ENCODE results near the gene SRRM3.
"Not testable (repeated sequence)": the region's sequence is repeated elsewhere in the genome, so short reads cannot be mapped to it uniquely, and the experiment has no call there.

Gene SRRM3

DNA sequence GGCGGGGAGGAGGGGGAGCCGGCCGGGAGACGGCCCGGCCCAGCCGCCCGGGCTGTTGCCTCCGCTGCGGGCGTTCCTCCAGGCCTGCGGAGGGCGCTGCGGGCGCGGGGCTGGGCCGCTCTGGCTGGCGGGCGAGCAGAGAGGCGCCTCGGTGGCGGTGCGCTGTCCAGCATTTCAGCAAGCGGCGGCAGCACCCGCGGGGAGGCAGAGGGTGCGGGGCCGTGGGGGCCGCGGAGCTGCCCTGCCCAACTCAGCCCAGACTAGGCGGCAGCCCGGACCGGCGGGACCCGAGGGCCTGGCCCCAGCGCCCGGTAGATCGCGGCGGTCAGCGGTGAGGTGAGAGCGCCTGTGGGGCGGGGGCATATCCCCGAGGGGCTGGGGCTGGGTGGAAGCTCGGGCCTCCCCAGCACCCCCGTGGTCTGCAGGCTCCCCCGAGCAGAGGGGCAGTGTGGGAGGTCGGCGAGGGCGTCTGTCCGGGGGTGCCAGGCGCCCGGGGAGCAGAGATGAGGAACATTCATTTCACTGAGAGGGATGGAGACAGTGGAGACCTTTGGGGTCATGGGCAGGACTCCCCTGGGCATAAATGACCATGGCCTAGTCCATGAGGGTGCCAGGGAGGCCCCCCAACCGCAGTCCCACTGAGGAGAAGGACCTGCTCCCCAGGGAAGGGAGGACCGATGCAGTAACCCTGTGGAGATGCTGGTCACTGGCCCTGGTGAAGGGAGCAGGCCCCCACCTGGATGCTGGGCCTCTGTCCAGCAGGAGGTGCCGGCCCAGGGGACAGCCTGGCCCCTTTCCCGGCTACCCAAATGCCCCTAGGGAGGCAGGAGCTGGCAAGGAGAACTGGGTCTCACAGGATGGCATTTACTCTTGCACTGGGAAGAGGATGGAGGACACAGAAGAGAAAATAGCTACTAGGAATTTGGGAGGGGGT is at the start of gene SRRM3:
TSS of gene SRRM3 (plus strand) at position 165 of the 934 bp plus-strand sequence. CDS start 33,171 bp downstream, outside the sequence.
- no peaks in the 10 kb centered on the region for H3K27me3 ChIP-seq (ENCODE audit: low read depth, low read length)
- H3K36me3 ChIP-seq (ENCODE audit: control insufficient read depth in 1 of 2, insufficient read depth in 2 of 2, low read length in 2 of 2), result no peaks in the 10 kb centered on the region
- H3K27ac ChIP-seq (ENCODE audit: low read length), result no peak within 1 kb of the TSS
- H3K9me3 ChIP-seq (ENCODE audit: control insufficient read depth in 1 of 2, low read length in 2 of 2), result no peaks in the 10 kb centered on the region
- no peak within 1 kb of the TSS for H3K4me3 ChIP-seq (ENCODE audit: low read depth in 1 of 2, low read length in 2 of 2)
- peaks cover 0 to 3% of the 10 kb centered on the region in 2 donors for H3K4me1 ChIP-seq (ENCODE audit: control insufficient read depth in 1 of 2, insufficient read depth in 2 of 2, low read length in 2 of 2)

GRCh38 chr7:76151932-76152331 is 49.8 kb upstream of the SRRM3 start:
- H3K27ac ChIP-seq (ENCODE audit: low read length), result no peak overlapping the region

GRCh38 chr7:76153571-76154230 is 48.0 kb upstream of the SRRM3 start:
- not testable (repeated sequence) for H3K27ac ChIP-seq (ENCODE audit: low read length); H3K36me3 ChIP-seq (ENCODE audit: control insufficient read depth in 1 of 2, insufficient read depth in 2 of 2, low read length in 2 of 2); H3K9me3 ChIP-seq (ENCODE audit: control insufficient read depth in 1 of 2, low read length in 2 of 2); H3K4me3 ChIP-seq (ENCODE audit: low read depth in 1 of 2, low read length in 2 of 2); H3K4me1 ChIP-seq (ENCODE audit: control insufficient read depth in 1 of 2, insufficient read depth in 2 of 2, low read length in 2 of 2); H3K27me3 ChIP-seq (ENCODE audit: low read depth, low read length)

More at GRCh38 chr7:76151932-76152331, 49.8 kb upstream of the SRRM3 start:
- H3K27me3 ChIP-seq (ENCODE audit: low read depth, low read length), result peaks cover 8% of the 10 kb centered on the region
- no peak overlapping the region for H3K4me3 ChIP-seq (ENCODE audit: low read depth in 1 of 2, low read length in 2 of 2)
- no peaks in the 10 kb centered on the region for H3K36me3 ChIP-seq (ENCODE audit: control insufficient read depth in 1 of 2, insufficient read depth in 2 of 2, low read length in 2 of 2)
- H3K9me3 ChIP-seq (ENCODE audit: control insufficient read depth in 1 of 2, low read length in 2 of 2), result no peaks in the 10 kb centered on the region
- H3K4me1 ChIP-seq (ENCODE audit: control insufficient read depth in 1 of 2, insufficient read depth in 2 of 2, low read length in 2 of 2), result peaks cover 0 to 8% of the 10 kb centered on the region in 2 donors

DNA sequence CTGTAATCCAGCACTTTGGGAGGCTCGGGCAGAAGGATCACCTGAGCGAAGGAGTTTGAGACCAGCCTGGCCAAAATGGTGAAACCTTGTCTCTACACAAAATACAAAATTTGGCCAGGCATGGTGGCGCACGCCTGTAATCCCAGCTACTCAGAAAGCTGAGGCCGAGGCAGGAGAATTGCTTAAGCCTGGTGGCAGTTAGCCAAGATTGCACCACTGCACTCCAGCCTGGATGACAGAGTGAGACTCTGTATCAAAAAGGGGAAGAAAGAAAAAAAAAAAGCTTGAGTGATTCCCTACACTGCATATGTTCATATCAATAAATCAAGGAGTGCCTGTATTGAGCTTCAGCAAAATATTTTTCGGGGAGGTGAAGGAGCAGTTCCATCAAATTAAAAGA is 45.8 kb upstream of the SRRM3 start:
- Histone ChIP-seq H3K27ac (ENCODE audit: low read length) (no peak overlapping the region), H3K27me3 (ENCODE audit: low read depth, low read length) (peaks cover 3% of the 10 kb centered on the region), H3K36me3 (ENCODE audit: control insufficient read depth in 1 of 2, insufficient read depth in 2 of 2, low read length in 2 of 2) (no peaks in the 10 kb centered on the region), H3K4me1 (ENCODE audit: control insufficient read depth in 1 of 2, insufficient read depth in 2 of 2, low read length in 2 of 2) (no peaks in the 10 kb centered on the region), H3K9me3 (ENCODE audit: control insufficient read depth in 1 of 2, low read length in 2 of 2) (no peaks in the 10 kb centered on the region), H3K4me3 (ENCODE audit: low read depth in 1 of 2, low read length in 2 of 2) (no peak overlapping the region)

DNA sequence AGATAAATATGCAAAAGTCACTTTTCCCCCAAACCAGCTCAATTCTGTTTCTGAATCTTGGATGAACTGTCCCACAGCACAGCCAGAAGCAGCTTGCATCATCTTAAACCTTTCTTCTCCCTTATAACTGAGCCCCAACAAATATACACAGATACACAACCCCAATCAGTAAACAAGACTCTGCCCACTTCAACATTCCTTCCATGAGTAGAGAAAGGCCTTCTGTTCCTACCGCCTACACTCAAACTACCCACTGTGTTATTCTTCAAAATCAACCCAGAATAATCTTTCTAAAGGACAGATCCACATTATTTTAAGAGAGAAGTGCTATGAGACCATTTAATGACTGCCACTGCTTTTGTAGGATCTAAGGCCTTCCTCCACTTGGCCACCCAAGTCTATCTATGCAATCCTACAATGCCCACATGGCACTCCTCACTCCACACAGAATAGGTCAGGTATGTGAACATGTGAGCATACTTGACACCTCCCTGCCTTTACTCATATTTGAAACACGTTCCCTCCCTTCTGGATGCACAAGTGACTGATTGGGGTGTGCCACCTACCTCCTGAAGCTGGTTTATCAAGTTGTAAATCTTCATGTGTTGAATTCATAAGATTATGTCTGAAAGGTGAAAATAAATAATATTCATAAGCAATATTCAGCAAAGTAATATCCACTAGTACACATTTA is 44.6 kb upstream of the SRRM3 start:
- not testable (repeated sequence) for H3K4me1 ChIP-seq (ENCODE audit: control insufficient read depth in 1 of 2, insufficient read depth in 2 of 2, low read length in 2 of 2); H3K9me3 ChIP-seq (ENCODE audit: control insufficient read depth in 1 of 2, low read length in 2 of 2); H3K27ac ChIP-seq (ENCODE audit: low read length); H3K36me3 ChIP-seq (ENCODE audit: control insufficient read depth in 1 of 2, insufficient read depth in 2 of 2, low read length in 2 of 2); H3K27me3 ChIP-seq (ENCODE audit: low read depth, low read length); H3K4me3 ChIP-seq (ENCODE audit: low read depth in 1 of 2, low read length in 2 of 2)

- H3K27ac ChIP-seq (ENCODE audit: low read length); H3K9me3 ChIP-seq (ENCODE audit: control insufficient read depth in 1 of 2, low read length in 2 of 2); H3K36me3 ChIP-seq (ENCODE audit: control insufficient read depth in 1 of 2, insufficient read depth in 2 of 2, low read length in 2 of 2); H3K27me3 ChIP-seq (ENCODE audit: low read depth, low read length); H3K4me3 ChIP-seq (ENCODE audit: low read depth in 1 of 2, low read length in 2 of 2); H3K4me1 ChIP-seq (ENCODE audit: control insufficient read depth in 1 of 2, insufficient read depth in 2 of 2, low read length in 2 of 2): not testable (repeated sequence)
Measured at GRCh38 chr7:76158416-76158815, 43.3 kb upstream of the SRRM3 start.

DNA sequence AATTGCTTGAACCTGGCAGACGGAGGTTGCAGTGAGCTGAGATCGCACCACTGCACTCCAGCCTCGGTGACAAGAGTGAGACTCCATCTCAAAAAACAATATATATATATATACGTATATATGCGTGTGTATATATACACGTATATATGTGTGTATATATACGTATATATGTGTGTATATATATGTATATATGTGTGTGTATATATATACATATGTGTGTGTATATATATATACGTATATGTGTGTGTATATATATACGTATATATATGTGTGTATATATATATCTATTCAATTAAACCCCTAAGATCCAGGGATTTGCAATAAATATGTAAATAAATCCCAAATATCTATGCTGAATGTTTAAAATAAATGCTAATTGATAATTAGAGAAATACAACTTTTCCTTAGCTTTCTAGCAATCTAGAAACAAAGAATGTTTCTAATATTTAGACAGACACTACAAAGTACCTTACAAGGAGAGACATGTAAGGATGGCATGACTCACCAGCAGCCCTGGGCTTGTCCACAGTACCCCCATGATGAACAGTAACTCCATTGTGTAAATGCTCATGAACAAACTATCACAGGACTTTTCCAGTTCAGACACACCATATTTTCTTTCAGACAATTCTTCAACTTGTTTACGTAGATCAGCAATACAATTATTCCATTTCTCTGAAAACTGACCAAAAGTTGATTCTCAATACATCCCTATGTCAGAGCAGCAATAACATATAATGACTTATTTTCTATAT is 39.1 kb upstream of the SRRM3 start:
- H3K27ac ChIP-seq (ENCODE audit: low read length); H3K27me3 ChIP-seq (ENCODE audit: low read depth, low read length); H3K36me3 ChIP-seq (ENCODE audit: control insufficient read depth in 1 of 2, insufficient read depth in 2 of 2, low read length in 2 of 2); H3K4me3 ChIP-seq (ENCODE audit: low read depth in 1 of 2, low read length in 2 of 2); H3K9me3 ChIP-seq (ENCODE audit: control insufficient read depth in 1 of 2, low read length in 2 of 2); H3K4me1 ChIP-seq (ENCODE audit: control insufficient read depth in 1 of 2, insufficient read depth in 2 of 2, low read length in 2 of 2): not testable (repeated sequence)

GRCh38 chr7:76163812-76164211 is 37.9 kb upstream of the SRRM3 start:
- not testable (repeated sequence) for H3K4me3 ChIP-seq (ENCODE audit: low read depth in 1 of 2, low read length in 2 of 2); H3K36me3 ChIP-seq (ENCODE audit: control insufficient read depth in 1 of 2, insufficient read depth in 2 of 2, low read length in 2 of 2); H3K27me3 ChIP-seq (ENCODE audit: low read depth, low read length); H3K27ac ChIP-seq (ENCODE audit: low read length); H3K9me3 ChIP-seq (ENCODE audit: control insufficient read depth in 1 of 2, low read length in 2 of 2); H3K4me1 ChIP-seq (ENCODE audit: control insufficient read depth in 1 of 2, insufficient read depth in 2 of 2, low read length in 2 of 2)

DNA sequence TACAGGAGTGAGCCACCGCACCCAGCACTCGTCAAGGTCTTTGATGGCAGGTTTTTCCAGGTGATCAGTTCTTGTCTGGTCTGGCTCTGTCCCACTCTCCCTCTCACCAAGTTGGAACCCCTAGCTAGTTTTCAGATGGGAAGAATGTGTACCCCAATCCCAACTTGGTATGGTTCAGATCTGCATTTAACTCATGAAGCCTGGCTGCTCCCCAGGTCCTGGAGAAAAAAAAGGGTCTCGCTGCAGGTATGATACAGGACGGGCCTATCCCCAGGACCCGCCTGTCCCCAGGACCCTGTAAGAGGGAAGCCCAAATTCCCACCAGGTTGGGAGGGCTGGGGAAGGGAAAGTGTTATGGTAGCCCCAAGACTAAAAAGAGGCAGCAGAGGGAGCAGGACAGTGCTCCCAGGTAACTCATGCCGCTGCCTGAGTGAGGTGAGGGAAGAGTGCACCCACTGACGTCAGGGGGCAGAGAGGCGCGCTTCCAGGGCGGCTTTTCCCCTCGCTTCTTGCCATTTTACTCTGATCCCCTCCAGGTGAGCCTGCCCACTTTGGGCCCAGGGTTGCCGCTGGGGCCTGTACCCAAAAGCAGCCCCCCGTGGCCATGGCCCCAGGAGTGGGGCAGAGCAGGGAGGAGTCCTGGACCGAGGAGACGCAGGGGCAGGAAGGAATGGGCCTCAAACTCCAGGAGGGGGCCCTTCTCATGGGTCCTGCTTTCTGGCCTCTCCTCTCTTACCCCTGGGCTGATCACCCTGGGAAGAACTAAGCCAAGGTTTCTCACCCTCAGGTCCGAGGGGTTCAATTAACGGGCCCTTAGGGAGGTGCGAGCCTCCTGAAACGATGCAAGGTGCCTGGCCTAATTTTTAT is 36.4 kb upstream of the SRRM3 start:
- no peaks in the 10 kb centered on the region for H3K36me3 ChIP-seq (ENCODE audit: control insufficient read depth in 1 of 2, insufficient read depth in 2 of 2, low read length in 2 of 2)
- H3K4me3 ChIP-seq (ENCODE audit: low read depth in 1 of 2, low read length in 2 of 2), result no peak overlapping the region
- peaks cover 0 to 3% of the 10 kb centered on the region in 2 donors for H3K4me1 ChIP-seq (ENCODE audit: control insufficient read depth in 1 of 2, insufficient read depth in 2 of 2, low read length in 2 of 2)
- H3K27me3 ChIP-seq (ENCODE audit: low read depth, low read length), result no peaks in the 10 kb centered on the region
- H3K9me3 ChIP-seq (ENCODE audit: control insufficient read depth in 1 of 2, low read length in 2 of 2), result no peaks in the 10 kb centered on the region
- H3K27ac ChIP-seq (ENCODE audit: low read length), result no peak overlapping the region

- Histone ChIP-seq H3K27ac (ENCODE audit: low read length) (peak overlapping the region; percentile 63), H3K4me3 (ENCODE audit: low read depth in 1 of 2, low read length in 2 of 2) (peak overlapping the region; percentile 64 to 65), H3K4me1 (ENCODE audit: control insufficient read depth in 1 of 2, insufficient read depth in 2 of 2, low read length in 2 of 2) (peaks cover 0 to 3% of the 10 kb centered on the region in 2 donors), H3K27me3 (ENCODE audit: low read depth, low read length) (no peaks in the 10 kb centered on the region), H3K9me3 (ENCODE audit: control insufficient read depth in 1 of 2, low read length in 2 of 2) (no peaks in the 10 kb centered on the region), H3K36me3 (ENCODE audit: control insufficient read depth in 1 of 2, insufficient read depth in 2 of 2, low read length in 2 of 2) (no peaks in the 10 kb centered on the region)
Measured at GRCh38 chr7:76165973-76166403, 35.7 kb upstream of the SRRM3 start.

Data from muscle layer of duodenum (tissue), 2 donors.